GM03348 (cell line): ENCODE results near the gene INTS6.
"Not testable (repeated sequence)": the region's sequence is repeated elsewhere in the genome, so short reads cannot be mapped to it uniquely, and the experiment has no call there.

Experiments
- DNase-seq: peaks from one replicate; pipeline ENCODE4 v3.0.0; 2012; ENCODE audit warnings: low spot score

INTS6 gene

DNA sequence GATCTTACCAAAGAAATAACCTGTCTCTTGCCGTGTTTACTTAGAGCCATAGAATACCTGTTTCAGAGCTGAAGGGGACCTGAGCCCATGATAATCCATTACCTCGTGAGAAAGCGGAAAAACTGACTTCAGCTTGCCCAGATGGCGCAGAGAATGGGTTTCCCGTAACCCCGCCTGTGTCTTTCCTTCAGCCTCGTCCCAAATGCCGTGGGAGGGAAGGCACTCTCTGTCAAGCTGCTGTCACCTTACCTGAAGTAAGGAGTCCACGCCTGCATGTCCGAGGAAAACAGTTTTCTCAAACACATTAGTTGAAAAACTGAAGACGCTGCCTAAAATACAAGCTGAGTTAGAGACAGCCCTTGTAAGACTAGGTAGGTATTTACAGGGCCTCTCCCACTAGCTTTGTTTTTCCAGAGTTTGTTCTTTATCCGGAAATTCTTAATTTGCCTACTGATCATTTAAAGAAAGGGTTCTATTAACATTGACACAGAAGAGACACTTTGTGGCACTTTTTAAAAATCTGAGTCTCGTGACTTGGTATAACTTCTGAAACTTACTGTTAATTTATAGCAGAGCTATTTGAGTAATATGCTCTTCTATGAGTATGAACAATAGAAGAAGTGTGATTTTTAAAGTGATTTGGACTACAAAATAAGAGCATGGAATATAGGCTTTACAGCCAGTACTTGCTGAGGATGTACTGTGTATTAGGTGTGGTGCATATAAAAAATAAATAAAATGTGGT, 1.3 kb upstream of the INTS6 start:
- peak; percentile 24 for DNase-seq

DNA sequence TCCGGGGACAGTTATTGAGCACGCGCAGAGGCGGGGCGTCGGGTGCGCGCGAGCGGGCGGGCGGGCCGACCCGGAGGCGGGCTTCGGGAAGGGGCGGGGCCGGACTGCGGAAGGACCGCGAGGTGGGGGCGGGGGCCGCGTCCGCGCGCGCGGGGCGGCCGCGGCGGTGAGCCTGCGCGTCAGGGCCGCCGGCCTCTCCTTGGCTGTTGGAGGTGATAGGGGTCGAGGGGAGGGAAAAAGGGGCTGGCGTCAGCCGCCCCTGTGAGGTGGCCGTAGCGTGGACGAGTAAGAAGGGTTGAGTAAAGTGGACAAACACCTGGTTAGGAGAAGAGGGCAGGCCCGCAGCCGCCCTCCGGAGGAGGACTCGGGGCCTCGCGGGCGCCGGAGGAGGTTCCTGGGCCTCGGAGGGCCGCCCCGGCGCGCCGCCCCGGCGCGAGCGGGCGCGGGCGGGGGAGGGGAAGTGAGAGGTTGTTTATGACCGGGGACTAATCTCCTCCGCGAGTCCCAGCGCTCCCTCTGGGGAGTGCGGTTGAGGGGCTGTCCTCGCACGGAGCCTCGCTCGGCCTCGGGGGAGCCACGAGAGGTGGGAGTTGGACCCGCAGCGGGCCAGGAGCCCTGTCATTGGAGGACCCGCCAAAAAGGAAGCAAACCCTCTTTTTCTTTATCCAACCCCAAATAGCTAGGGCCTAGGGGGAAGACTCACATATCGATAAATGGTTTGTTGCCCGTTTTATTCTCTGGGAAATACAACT, 547 bp upstream of the INTS6 start:
- peak; percentile 99 for DNase-seq

GRCh38 chr13:51451467-51452360, 1.1 kb downstream of the INTS6 start:
- peak; percentile 79 for DNase-seq

DNA sequence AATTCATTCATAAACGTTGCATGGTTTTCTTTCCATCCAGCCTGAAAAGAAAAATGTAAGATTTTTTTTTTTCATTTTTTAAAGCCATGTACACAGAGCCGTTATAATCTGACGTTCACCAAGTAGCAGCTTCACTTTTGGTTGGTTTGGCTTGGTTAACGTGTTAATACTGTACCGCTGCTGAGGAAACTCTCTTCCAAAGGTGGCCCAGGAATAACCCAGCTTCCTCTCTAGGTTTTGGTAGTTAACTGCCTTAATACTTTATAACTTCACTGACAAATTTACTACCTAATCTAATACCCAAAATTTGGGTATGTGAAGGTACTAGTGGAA, 1.7 kb downstream of the INTS6 start:
- no peak for DNase-seq

- DNase-seq = no peak
Measured at GRCh38 chr13:51449018-51449417, 3.8 kb downstream of the INTS6 start.

GRCh38 chr13:51444922-51445321, 7.9 kb downstream of the INTS6 start:
- peak; percentile 36 for DNase-seq

GRCh38 chr13:51440381-51440780, 12.5 kb downstream of the INTS6 start:
- no peak for DNase-seq

GRCh38 chr13:51437550-51438127, 15.2 kb downstream of the INTS6 start:
- no peak for DNase-seq

- DNase-seq = peak; percentile 31
Measured at GRCh38 chr13:51435002-51435578, 17.7 kb downstream of the INTS6 start.

DNA sequence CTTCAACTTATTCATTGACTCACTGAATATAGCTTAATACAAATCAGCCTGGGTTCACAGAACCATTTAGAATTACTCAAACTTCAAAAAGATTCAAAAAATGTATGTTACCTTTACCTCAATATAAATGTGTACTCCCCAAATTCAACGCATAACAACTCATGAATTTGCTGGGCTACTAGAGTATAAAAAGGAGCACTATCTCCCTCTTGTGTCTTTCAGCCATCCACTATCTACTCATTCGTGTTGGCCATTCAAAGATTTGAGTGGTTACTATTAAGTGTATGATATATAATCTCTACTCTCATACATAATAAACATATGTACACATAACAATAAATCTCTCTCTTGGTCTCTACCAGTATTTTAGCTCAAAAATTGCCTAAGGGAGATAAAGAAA, 20.3 kb downstream of the INTS6 start:
- no peak for DNase-seq

DNA sequence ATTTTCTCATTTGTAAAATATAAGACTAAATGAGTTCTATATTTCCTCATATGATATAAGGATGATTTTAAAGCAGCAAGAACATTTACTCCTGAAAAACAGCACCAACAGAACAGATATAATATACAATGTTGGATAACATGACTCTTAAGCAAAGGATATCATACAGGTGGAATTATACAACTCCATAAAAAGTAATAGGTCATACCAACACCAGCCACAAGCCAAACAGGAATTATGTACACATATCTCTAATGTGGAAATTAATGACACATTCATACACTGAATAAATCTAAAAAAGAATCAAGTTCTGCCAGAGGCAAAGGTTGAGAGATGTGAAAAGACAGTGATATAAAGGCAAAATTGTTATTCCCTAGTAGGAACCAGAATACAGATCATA, 25.9 kb downstream of the INTS6 start:
- DNase-seq = no peak

DNA sequence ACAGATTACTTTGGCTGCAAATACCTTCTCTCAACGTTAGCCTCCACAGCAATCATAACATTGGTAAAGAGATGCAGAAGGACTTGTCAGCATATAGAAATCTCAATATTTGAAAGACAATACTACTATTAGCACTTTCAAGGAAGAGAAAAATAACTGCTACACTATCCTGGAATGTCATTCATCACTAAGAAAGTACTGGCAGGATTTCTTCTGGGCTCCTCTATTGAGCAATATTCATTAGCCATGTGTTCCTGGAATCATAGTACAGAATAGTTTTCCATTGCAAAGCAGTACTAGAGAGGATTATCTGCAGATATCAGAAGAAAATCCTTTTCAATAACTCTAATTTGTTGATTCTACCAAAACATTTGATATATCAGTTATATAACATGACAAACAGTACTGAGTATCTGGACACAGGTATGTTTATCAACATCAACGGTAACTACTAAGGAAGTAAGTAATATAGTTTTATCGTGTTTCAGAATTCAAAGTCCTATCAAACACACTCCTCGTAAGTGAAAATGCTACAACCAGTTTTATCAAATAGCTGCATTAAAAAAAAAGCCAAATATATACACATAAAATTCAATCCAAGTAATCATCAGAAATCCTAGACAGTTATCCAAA, 27.3 kb downstream of the INTS6 start:
- DNase-seq = peak; percentile 64

GRCh38 chr13:51423766-51424165, 29.1 kb downstream of the INTS6 start:
- no peak for DNase-seq

DNA sequence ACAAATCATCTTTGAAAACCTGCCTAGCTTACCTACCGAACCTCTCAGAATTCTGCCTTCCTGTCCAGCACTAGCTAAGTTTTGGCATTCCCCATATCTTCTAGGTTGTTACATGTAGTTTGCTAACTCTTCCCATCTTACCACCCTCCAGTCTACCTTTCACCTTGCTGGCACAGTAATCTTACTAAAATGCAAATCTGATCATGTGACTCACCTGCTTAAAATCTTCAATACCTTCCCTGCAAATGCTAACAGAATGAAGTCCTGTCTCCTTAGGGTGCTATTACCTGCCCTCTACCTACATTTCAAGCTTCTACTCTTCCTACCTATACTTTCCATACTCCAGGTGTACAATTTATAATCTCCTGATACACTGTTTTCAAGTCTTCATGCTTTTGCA, 30.4 kb downstream of the INTS6 start:
- DNase-seq = no peak

DNA sequence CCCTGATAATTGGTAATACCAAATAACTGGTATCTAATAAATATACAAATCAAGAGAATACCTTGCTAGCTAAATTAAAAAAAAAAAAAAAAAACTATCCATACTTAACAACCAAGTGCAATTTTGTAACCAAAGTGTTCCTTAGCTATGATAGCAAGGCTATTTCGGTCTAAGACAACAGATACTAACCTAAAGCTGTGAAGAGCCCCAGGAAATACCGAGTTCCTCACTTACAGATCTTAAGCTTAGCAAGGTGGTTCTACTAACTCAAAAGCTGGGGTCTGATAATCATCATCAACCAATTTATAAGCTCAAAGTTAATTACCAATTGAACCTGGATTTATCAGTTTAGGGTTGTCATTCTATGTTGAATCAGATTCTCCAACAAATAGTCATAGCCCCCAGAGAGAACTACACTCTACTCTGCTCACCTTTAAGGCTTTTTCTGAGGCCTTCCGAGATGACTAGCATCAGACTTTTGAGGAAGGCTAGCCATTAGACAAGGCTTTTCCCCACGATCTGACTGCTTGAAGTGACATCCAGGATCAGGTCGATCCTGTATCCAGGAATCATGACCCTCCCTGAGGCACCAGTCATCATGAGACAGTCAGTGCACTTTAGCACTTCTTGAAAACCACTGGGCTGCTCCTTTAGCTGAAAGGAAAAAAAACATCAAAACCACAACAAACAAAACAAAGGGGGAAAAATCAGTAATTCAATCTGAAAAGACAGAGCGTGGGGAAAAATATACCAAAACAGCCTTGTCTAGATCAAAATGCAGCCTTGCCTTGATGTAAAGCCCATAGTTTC, 31.9 kb downstream of the INTS6 start:
- DNase-seq = no peak

DNA sequence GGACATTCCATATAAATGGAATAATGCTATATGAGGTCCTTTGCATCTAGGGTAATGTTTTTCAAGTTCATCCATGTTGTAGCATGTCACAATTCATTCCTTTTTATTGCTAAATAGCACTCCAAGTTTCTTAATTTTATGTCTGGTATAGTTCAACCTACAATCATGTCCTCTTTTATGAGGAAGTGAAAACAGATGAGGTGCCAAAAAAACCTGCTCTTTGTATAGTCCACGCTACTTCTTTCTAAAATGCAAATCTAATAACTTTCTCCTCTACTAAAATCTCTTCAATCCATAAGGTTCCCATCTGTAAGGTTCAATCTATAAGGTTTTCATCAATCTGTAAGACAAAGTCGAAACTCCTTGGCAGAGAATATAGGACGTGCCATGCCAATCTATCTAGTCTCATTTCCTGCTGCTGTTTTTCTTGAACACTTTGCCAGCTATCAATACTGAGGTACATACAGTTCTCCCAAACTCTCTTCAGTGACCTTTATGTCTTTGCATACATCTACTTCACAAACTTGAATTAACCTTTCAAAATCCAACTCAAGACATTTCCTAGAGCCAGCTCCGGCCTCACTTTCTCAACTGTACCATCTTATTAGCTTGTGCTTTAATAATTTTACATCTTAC, 33.7 kb downstream of the INTS6 start:
- DNase-seq = no peak

DNA sequence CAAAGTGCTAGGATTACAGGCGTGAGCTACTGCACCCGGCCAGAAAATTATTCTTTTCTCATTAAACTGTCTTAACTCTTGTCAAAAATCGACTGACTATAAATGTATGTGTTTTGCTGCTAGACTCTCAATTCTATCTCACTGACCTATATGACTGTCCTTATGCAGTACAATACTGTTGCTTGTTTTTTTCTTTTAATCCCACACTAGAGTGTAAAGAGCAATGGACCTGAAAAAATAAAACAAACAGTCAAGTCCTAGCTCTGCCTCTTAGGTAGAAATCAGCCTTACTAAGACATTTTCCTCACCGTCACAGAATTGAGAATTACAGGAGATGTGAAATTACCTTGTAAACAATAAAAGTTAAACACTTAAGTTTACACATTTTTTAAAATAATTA, 35.1 kb downstream of the INTS6 start:
- DNase-seq = no peak

DNA sequence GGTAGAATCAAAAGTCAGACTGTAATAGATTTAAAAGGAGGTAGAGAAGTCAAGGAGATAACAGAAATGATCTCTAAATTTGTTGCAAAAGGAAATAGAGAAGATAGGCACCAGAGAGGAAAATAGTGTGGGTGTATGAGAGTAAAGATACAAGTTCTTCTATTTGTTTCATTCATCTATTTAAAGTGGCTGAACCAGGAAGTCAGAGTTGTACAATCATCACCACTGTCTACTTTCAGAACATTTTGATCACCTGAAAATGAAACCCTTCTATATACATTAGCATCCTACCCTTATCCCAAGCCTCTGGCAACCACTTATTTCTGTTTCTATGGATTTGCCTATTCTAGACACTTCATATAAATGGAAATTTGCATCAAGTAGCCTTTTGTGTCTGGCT, 36.7 kb downstream of the INTS6 start:
- no peak for DNase-seq

- not testable (repeated sequence) for DNase-seq
Measured at GRCh38 chr13:51415339-51415738, 37.5 kb downstream of the INTS6 start.

DNA sequence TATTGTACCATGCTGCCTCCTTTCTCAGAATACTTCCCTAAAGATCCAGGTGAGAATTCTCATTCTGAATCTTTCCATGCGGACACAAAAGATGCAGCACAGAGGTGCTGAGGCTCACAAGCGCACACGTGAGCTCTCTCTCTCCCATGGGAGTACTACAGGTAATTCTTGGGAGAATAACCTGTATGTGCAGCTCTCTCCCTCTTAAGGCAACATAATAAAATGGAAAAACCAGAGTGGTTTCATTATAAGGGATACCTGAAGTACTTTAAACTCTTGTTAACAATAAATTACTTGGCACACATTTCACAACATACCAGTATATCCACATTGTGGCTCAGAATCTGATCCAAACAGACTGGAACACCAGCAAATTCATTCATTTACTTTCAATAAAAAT, 40.4 kb downstream of the INTS6 start:
- DNase-seq = no peak
